ENCODE data around the gene STUB1. TPM values are rescaled to one million over a fixed set of nuclear protein-coding genes. Genes with fewer than 3 reads are reported as not detected.

Gene STUB1
- total RNA-seq, 1 experiment from 2014 or later = 111 TPM

- Histone ChIP-seq H3K9me2 (ENCODE audit: insufficient read depth) (no peaks in the 10 kb centered on the region), H3K9me3 (ENCODE audit: control insufficient read depth in 1 of 2, insufficient read depth in 1 of 2, low read depth in 1 of 2, low read length in 2 of 2) (no peaks in the 10 kb centered on the region), H3K27ac (ENCODE audit: low read depth, low read length) (peak overlapping the region; percentile 98), H3K4me1 (ENCODE audit: control insufficient read depth in 1 of 2, insufficient read depth in 2 of 2, low read length in 2 of 2) (peaks cover 13 to 55% of the 10 kb centered on the region in 2 experiments), H4K20me1 (ENCODE audit: insufficient read depth) (no peaks in the 10 kb centered on the region), H3K27me3 (ENCODE audit: insufficient read depth, low read length) (no peaks in the 10 kb centered on the region), H3K4me2 (ENCODE audit: low read length) (peak overlapping the region; percentile 97), H3K79me2 (ENCODE audit: insufficient read depth, low read length) (peaks cover 41% of the 10 kb centered on the region), H3K4me3 (replicated peaks in 1 of 2; ENCODE audit: low read depth in 1 of 2, low read length in 2 of 2) (peak overlapping the region; percentile 71 to 90), H3K9ac (ENCODE audit: low read length) (peak overlapping the region; percentile 92), H2AFZ (ENCODE audit: low read depth, low read length, poor library complexity, severe bottlenecking) (no peak overlapping the region), H3K36me3 (ENCODE audit: control insufficient read depth in 1 of 2, insufficient read depth in 2 of 2, low read length in 2 of 2) (peaks cover 0 to 33% of the 10 kb centered on the region in 2 experiments; a peak in 2 of 4 replicates)
- ChIA-PET POLR2A (no interaction called here), RAD21 (ENCODE audit: low non-redundant PET in 1 of 2, low total read pairs in 2 of 2, uncharacterized antibody in 2 of 2, unreplicated experiment in 2 of 2) (no interaction called here), CTCF (no interaction called here)
- TSS peak; percentile 72 for BruUV-seq (replicated peaks)
- no peak for ATAC-seq
- no peak for DNase-seq (ENCODE audit: low read depth, low spot score)
- no peak for TF ChIP-seq FOSL1 (IDR thresholded peaks at IDR 0.05; ENCODE audit: low read depth)
- no peak for TF ChIP-seq ELF1 (IDR thresholded peaks at IDR 0.05; ENCODE audit: borderline replicate concordance, low read depth)
- TF ChIP-seq ZNF274 (IDR thresholded peaks at IDR 0.05; ENCODE audit: low read depth, low read length) = no peak
- TF ChIP-seq MAX (IDR thresholded peaks at IDR 0.05) = no peak
- TF ChIP-seq EGR1 (IDR thresholded peaks at IDR 0.05; ENCODE audit: low read depth) = no peak
- TF ChIP-seq CTCF (IDR thresholded peaks at IDR 0.05 in 2 of 3, conservative IDR thresholded peaks at IDR 0.05 in 1 of 3; ENCODE audit: borderline replicate concordance in 1 of 3, insufficient read depth in 1 of 3, low read depth in 2 of 3, low read length in 2 of 3) = no peak
- TF ChIP-seq EZH2phosphoT487 (IDR thresholded peaks at IDR 0.05; ENCODE audit: borderline replicate concordance) = no peak
- no peak for TF ChIP-seq TCF7L2 (IDR thresholded peaks at IDR 0.05; ENCODE audit: borderline replicate concordance, extremely low read depth, insufficient read depth, insufficient read length)
- TF ChIP-seq POLR2A (IDR thresholded peaks at IDR 0.05; ENCODE audit: borderline replicate concordance, extremely low read depth, insufficient read depth, insufficient read length) = no peak
- TF ChIP-seq SP1 (IDR thresholded peaks at IDR 0.05; ENCODE audit: low read depth) = no peak
- intact Hi-C loops (cut with micrococcal nuclease) = no loop called here
Measured at GRCh38 chr16:682493-683395, 2.5 kb downstream of the STUB1 start.
